ENCODE results near the gene SCN7A. TPM values are rescaled to one million over a fixed set of nuclear protein-coding genes. Genes with fewer than 3 reads are reported as not detected.
A peak's percentile ranks its signal among the peaks of the same experiment; 100 is the strongest.

Gene SCN7A
- total RNA-seq, 1 experiment from 2014 or later, result not detected

GRCh38 chr2:166404831-166405568 lies 89.0 kb downstream of the SCN7A start:
- no peak for DNase-seq (ENCODE audit: low read depth)

GRCh38 chr2:166394245-166394644 lies 99.8 kb downstream of the SCN7A start:
- no peak for DNase-seq (ENCODE audit: low read depth)

- no peak for DNase-seq (ENCODE audit: low read depth)
Measured at GRCh38 chr2:166393008-166393407, 101.0 kb downstream of the SCN7A start.

GRCh38 chr2:166388481-166389070 lies 105.5 kb downstream of the SCN7A start:
- DNase-seq (ENCODE audit: low read depth), result peak; percentile 14

DNA sequence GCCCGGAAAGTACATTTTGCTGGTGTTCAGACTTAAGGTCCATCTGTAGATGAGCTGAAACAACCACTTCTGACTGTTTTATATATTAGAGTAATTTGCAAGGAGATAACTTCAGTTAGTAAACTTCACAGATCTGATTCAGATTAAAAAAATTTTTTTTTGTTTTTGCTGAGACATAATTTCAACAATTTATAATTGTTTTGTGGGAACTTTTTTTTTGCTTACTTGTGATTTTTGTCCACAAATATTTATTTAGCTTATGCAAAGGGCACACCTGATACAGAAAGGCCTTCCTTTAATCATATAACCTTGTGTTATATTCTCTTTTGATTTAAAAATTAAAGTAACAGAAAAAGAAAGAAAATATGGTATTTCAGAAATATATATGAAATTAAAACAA lies 108.7 kb downstream of the SCN7A start:
- DNase-seq (ENCODE audit: low read depth), result no peak

DNA sequence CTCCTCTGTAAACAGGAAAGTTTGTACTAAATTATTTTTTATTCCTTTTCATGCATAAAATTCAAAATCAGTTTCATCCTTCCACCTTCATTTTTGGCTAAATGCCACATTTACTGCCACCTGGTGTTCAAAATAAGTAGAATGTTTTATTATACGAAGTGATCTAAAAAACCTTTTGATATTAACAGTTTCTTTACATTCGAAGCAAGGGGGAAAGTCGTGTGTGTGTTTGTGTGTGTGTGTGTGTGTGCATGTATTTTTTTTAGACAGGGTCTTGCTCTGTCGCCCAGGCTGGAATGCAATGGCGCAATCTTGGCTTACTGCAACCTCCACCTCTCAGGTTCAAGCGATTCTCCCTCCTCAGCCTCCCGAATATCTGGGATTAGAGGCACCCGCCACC lies 109.3 kb downstream of the SCN7A start:
- DNase-seq (ENCODE audit: low read depth), result peak; percentile 6

GRCh38 chr2:166382448-166382847 lies 111.6 kb downstream of the SCN7A start:
- no peak for DNase-seq (ENCODE audit: low read depth)

DNA sequence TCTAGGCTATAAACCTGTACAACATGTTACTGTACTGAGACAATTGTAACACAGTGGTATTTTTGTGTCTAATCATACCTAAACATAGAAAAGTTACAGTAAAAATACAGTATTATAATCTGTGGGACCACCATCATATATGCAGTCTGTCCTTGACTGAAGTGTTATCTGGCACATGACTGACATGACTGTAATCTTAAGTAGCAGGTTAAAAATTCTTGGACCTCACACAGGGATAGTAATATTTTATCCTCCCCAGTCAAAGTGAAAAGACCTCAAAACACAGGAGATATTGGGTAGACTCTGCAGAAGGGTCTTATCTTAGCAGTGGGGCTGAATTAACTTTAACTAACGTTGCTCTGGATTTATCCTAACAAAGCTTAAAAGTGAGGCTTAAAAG lies 113.4 kb downstream of the SCN7A start:
- DNase-seq (ENCODE audit: low read depth), result no peak

DNA sequence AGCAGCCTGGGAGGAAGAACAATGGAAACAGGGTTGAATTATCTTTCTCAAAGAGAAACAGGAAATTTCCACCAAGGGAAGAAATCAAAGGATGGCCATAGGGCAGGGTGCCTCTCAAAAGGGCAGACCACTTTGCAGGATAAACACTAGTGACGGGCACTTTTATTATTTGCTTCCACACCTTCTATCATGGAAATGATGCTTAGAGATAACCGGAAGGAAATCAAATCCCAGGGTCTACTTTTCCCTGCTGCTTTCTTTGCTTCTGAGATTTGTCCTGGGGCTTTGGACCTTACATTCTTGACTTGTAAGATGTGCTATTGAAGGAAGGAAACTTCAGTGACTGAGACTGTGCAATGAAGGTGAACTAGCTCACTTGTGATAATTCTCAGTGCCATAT lies 117.2 kb downstream of the SCN7A start:
- no peak for DNase-seq (ENCODE audit: low read depth)

- DNase-seq (ENCODE audit: low read depth), result no peak
Measured at GRCh38 chr2:166376488-166376828, 117.6 kb downstream of the SCN7A start.

GRCh38 chr2:166375736-166376487 lies 118.1 kb downstream of the SCN7A start, which contains the start of gene SCN9A:
SCN9A (minus strand) TSS chr2:166375944; CDS start chr2:166311756, 64,188 bp downstream.
- DNase-seq (ENCODE audit: low read depth), result peak; percentile 77

- peak; percentile 31 for DNase-seq (ENCODE audit: low read depth)
Measured at GRCh38 chr2:166375195-166375735, 118.8 kb downstream of the SCN7A start.

DNA sequence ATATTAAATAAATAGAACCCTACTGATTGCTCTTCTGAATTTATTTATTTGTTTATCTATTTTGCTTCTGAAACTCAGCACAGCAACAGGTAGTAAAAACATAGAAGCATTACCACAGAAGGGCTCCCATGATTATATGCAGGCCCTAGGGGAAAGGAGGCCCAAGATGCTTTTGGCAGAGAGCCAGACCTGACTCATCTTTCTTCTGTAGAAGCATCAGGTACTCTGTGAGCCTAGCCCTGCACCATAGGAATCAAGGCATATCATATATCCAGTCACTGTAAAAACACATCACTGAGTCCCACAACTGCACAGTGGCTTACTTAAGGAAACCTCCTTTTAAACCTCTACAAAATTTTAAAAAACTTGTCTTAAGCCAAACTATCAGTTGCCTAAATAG lies 120.1 kb downstream of the SCN7A start:
- DNase-seq (ENCODE audit: low read depth), result peak; percentile 83

GRCh38 chr2:166373539-166373938 lies 120.5 kb downstream of the SCN7A start:
- DNase-seq (ENCODE audit: low read depth), result no peak

DNA sequence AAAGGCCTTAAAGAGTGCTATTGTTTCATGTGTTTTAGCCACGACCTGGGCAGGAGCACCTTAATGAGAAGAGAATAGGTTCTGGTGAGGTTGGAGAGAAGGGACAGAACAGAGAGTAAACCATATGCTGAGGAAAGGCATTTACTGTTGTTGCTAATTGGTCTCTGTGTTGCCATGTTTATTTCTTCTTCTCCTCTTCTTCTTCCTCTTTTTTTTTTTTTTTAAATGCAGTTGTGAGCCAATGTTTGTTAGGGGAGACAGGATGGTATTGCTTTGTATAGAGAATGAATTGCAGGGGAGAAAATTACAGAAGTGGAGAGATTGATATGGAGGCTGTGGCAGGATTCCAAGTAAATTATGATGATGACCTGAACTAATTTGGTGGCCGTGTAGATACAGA lies 120.9 kb downstream of the SCN7A start:
- DNase-seq (ENCODE audit: low read depth), result no peak

DNA sequence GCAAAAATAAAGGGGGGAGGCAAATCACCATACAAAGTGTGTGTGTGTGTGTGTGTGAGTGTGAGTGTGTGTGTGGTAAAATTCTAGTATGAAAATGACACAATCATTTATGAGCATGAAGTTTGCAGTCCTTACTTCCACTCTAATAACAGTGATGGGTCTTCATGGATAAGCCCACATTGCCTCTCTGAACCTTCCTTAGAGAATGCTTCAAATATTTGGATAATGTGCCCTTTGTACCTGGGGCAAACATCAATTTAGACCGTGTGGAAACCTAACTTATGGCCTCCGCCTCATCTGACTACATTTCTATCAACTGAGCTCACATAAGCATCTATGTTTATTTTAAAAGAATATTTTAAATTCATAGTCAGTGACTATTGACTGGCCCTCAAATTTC lies 122.0 kb downstream of the SCN7A start:
- DNase-seq (ENCODE audit: low read depth), result no peak

GRCh38 chr2:166365803-166366420 lies 128.1 kb downstream of the SCN7A start:
- DNase-seq (ENCODE audit: low read depth), result peak; percentile 48

- DNase-seq (ENCODE audit: low read depth), result no peak
Measured at GRCh38 chr2:166365239-166365638, 128.8 kb downstream of the SCN7A start.

GRCh38 chr2:166364476-166365161 lies 129.4 kb downstream of the SCN7A start:
- DNase-seq (ENCODE audit: low read depth), result no peak

DNA sequence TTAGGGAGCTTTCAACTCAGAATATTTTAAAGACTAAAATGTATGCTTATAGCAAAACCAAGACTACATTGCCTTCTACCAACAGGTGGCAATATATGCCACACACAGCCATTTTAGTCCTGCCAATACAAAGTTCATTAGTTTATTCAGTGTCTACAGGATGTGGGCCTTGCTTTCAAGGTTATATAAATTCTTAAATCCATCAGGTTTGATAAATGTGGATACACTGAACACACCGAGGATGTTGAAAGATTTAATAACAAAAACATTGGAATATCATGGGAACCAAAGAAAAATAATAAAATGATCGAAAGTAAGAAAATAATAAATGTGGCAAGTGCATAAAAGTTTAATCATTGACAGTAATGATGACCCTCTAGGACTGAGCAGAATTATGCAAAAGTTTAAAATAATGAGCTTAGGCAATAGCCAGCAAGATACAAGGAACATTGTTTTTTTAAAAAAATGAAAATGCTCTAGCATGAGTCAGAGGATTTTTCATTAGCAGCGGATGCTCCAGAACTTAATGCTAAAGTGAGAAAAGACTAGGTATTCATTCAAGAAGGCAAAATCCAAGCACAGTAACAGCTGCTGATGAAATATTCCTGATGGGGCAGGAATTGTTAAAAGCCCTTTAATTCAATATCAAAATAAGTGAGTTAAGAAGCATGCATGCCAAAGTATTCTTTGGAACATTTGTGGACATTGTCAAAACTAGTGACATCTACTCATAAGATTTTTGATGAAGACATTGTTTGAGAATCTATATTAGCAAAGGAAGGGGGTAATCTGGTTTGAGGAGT lies 132.5 kb downstream of the SCN7A start:
- DNase-seq (ENCODE audit: low read depth), result peak; percentile 39

Measured in HT1080 (cell line).